SK-N-SH (cell line): Measurements from ENCODE around the gene STRADB. TPM values are rescaled to one million over a fixed set of nuclear protein-coding genes. Genes with fewer than 3 reads are reported as not detected.

Experiments
- CTCF ChIA-PET: fragments of 300-600, 350-600 bp; formaldehyde crosslinking; extraction: SDS; loops from one replicate; lab custom pipeline; 2021; lab: Yijun Ruan, JAX
- POLR2A ChIA-PET: fragments of 350-600 bp; sonication (Branson Sonifier 250); formaldehyde crosslinking; extraction: SDS; loops from one replicate; lab custom pipeline; 2020; ENCODE audit warnings: antibody characterized with exemption, inconsistent platforms; lab: Yijun Ruan, JAX
- DNase-seq: peaks from one replicate; pipeline ENCODE4 v3.0.0; 2012
- H2AFZ ChIP-seq: fragments of 200-600 bp; sonication (generic); 2 replicates; pipeline ENCODE4 v1.8.1; 2016; ENCODE audit warnings: antibody characterized with exemption, mild to moderate bottlenecking, low read depth
- H3F3A ChIP-seq: fragments of 200-600 bp; sonication (generic); replicated peaks from 2 replicates; pipeline ENCODE3; 2016; ENCODE audit warnings: antibody characterized with exemption, mild to moderate bottlenecking; ENCODE audit not compliant: insufficient read depth
- H3K27ac ChIP-seq, 2 experiments: fragments of 200-500 bp in 1 of 2; fragments of 200-600 bp in 1 of 2; sonication (Bioruptor generic) in 1 of 2; sonication (generic), shearing (Covaris generic) in 1 of 2; 2 replicates each; pipeline versions ENCODE4 v1.5.1 to v1.6.1; 2014 to 2016; ENCODE audit warnings: low read depth in 2 of 2, inconsistent platforms in 1 of 2, low read length in 1 of 2, mild to moderate bottlenecking in 1 of 2, mixed read lengths in 1 of 2
- H3K27me3 ChIP-seq: fragments of 200-600 bp; sonication (generic), shearing (Covaris generic); 2 replicates; pipeline ENCODE4 v1.6.1; 2016; ENCODE audit warnings: mixed run types; ENCODE audit not compliant: insufficient read depth
- H3K36me3 ChIP-seq, 2 experiments: fragments of 200-500 bp in 1 of 2; fragments of 200-600 bp in 1 of 2; sonication (Bioruptor generic) in 1 of 2; sonication (generic) in 1 of 2; replicated peaks in 1 of 2; 2 replicates each; pipeline versions ENCODE3 to v1.5.1; 2014 to 2016; ENCODE audit warnings: low read length in 1 of 2, mild to moderate bottlenecking in 1 of 2; ENCODE audit not compliant: insufficient read depth in 2 of 2, control insufficient read depth in 1 of 2
- H3K4me1 ChIP-seq, 2 experiments: fragments of 200-500 bp in 1 of 2; fragments of 200-600 bp in 1 of 2; sonication (Bioruptor generic) in 1 of 2; sonication (generic), shearing (Covaris generic) in 1 of 2; 2 replicates each; pipeline versions ENCODE4 v1.5.1 to v1.6.1; 2014 to 2016; ENCODE audit warnings: low read depth in 1 of 2, low read length in 1 of 2, mixed run types in 1 of 2; ENCODE audit not compliant: insufficient read depth in 2 of 2, control insufficient read depth in 1 of 2
- H3K4me2 ChIP-seq: fragments of 200-600 bp; sonication (generic), shearing (Covaris generic); 2 replicates; pipeline ENCODE4 v1.6.1; 2017; ENCODE audit warnings: mixed run types
- H3K4me3 ChIP-seq, 2 experiments: fragments of 200-500 bp in 1 of 2; fragments of 200-600 bp in 1 of 2; sonication (Bioruptor generic) in 1 of 2; sonication (generic), shearing (Covaris generic) in 1 of 2; 2 replicates each; pipeline versions ENCODE4 v1.5.1 to v1.8.1; 2014 to 2016; ENCODE audit warnings: low read depth in 2 of 2, inconsistent platforms in 1 of 2, low read length in 1 of 2, mild to moderate bottlenecking in 1 of 2, mixed read lengths in 1 of 2, moderate library complexity in 1 of 2
- H3K79me2 ChIP-seq: fragments of 200-600 bp; sonication (generic); 2 replicates; pipeline ENCODE4 v1.8.1; 2017; ENCODE audit warnings: mild to moderate bottlenecking; ENCODE audit not compliant: insufficient read depth
- H3K9ac ChIP-seq: fragments of 200-600 bp; sonication (generic); 2 replicates; pipeline ENCODE4 v1.6.1; 2017; ENCODE audit warnings: mixed run types
- H3K9me2 ChIP-seq: fragments of 200-600 bp; sonication (generic); 2 replicates; pipeline ENCODE4 v1.6.1; 2017; ENCODE audit warnings: mixed run types
- H3K9me3 ChIP-seq: fragments of 200-600 bp; sonication (generic); 2 replicates; pipeline ENCODE4 v1.6.1; 2017; ENCODE audit warnings: mixed run types, mild to moderate bottlenecking, moderate library complexity
- H4K20me1 ChIP-seq: fragments of 200-600 bp; sonication (generic); 2 replicates; pipeline ENCODE4 v1.6.1; 2017; ENCODE audit warnings: mild to moderate bottlenecking, mixed run types; ENCODE audit not compliant: insufficient read depth
- NFIC ChIP-seq: IDR thresholded peaks from 2 replicates; pipeline ENCODE4 v1.4.0; 2012; ENCODE audit warnings: borderline replicate concordance
- RFX5 ChIP-seq: IDR thresholded peaks from 2 replicates; pipeline ENCODE4 v1.6.1; 2012; ENCODE audit warnings: mild to moderate bottlenecking, improper control_type of control experiment, low read length
- SIN3A ChIP-seq: IDR thresholded peaks from 2 replicates; pipeline ENCODE4 v1.6.1; 2012; ENCODE audit warnings: low read depth, mild to moderate bottlenecking, low read length, moderate library complexity, borderline replicate concordance
- YY1 ChIP-seq: IDR thresholded peaks from 2 replicates; pipeline ENCODE4 v1.4.0; 2012; ENCODE audit warnings: low read depth, mild to moderate bottlenecking
- WGBS: methylation state at CpG from one replicate; pipeline ENCODE4 v1.1.6; 2017; ENCODE audit warnings: low lambda C conversion rate; 5-methylcytosine and 5-hydroxymethylcytosine counted together
- polyA plus RNA-seq, 3 experiments: library from polyadenylated mRNA; depleted of rRNA; stranded (reverse); fragments of >200 nt; gene quantifications; 2 replicates each; pipeline ENCODE4 v1.2.3, GENCODE V29; 2012
- small RNA-seq, 7 experiments: library from RNA; depleted of rRNA; stranded (forward); fragments of <200 nt; gene quantifications; one replicate each; pipeline ENCODE3, GENCODE V24; 2012
- TF ChIP-seq, protein P1 (sequence below): fragments of 150-350 bp; IDR thresholded peaks from 2 replicates; pipeline ENCODE4 v1.6.1; 2017; ENCODE audit warnings: antibody characterized with exemption, low read length, low read depth, borderline replicate concordance
- TF ChIP-seq, protein P2 (sequence below): IDR thresholded peaks from 2 replicates; pipeline ENCODE4 v1.6.1; 2012; ENCODE audit warnings: mild to moderate bottlenecking, low read depth, low read length, moderate library complexity
- TF ChIP-seq, protein P3 (sequence below): IDR thresholded peaks from 2 replicates; pipeline ENCODE4 v1.4.0; 2012; ENCODE audit warnings: low read depth, borderline replicate concordance
- TF ChIP-seq, protein P4 (sequence below): IDR thresholded peaks from 2 replicates; pipeline ENCODE4 v1.4.0; 2012; ENCODE audit warnings: low read depth
- TF ChIP-seq, protein P5 (sequence below): IDR thresholded peaks from 2 replicates; pipeline ENCODE4 v1.4.0; 2012; ENCODE audit warnings: low read depth, borderline replicate concordance

STRADB gene
- polyA plus RNA-seq, 1 of the 3 experiments (the other 2 are of a cell fraction) = 27.0 TPM

DNA sequence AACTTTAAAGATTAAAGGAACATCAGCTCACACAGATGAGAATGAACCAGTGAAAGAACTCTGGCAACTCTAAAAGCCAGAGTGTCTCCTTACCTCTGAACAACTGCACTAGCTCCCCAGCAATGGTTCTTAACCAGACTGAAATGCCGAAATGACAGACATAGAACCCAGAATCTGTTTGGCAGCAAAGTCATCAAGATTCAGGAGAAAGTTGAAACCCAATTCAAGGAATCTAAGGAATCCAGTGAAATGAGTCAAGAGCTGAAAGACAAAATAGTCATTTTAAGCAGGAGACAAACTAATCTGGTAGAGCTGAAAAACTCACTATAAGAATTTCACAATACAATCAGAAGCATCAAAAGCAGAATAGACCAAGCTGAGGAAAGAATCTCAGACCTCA lies 72.0 kb downstream of the STRADB start:
- Histone ChIP-seq H4K20me1 (no peaks in the 10 kb centered on the region), H2AFZ (no peak overlapping the region), H3K4me1 (no peaks in the 10 kb centered on the region), H3K9me2 (no peaks in the 10 kb centered on the region), H3K4me3 (no peak overlapping the region), H3K27me3 (no peaks in the 10 kb centered on the region), H3K9ac (no peak overlapping the region), H3K79me2 (no peaks in the 10 kb centered on the region), H3K4me2 (no peak overlapping the region), H3K27ac (no peak overlapping the region), H3K36me3 (no peaks in the 10 kb centered on the region), H3K9me3 (peaks cover 17% of the 10 kb centered on the region; the same call in 1 of the 2 replicates), H3F3A (no peaks in the 10 kb centered on the region)
- POLR2A ChIA-PET = no interaction called here
- CTCF ChIA-PET = no interaction called here
- WGBS = 36% methylated on average over 1 of the region's 1 CpG
- TF ChIP-seq, protein P1, sequence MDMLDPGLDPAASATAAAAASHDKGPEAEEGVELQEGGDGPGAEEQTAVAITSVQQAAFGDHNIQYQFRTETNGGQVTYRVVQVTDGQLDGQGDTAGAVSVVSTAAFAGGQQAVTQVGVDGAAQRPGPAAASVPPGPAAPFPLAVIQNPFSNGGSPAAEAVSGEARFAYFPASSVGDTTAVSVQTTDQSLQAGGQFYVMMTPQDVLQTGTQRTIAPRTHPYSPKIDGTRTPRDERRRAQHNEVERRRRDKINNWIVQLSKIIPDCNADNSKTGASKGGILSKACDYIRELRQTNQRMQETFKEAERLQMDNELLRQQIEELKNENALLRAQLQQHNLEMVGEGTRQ = no peak
- TF ChIP-seq NFIC (no peak), RFX5 (no peak), SIN3A (no peak), YY1 (no peak)
- TF ChIP-seq, protein P2, sequence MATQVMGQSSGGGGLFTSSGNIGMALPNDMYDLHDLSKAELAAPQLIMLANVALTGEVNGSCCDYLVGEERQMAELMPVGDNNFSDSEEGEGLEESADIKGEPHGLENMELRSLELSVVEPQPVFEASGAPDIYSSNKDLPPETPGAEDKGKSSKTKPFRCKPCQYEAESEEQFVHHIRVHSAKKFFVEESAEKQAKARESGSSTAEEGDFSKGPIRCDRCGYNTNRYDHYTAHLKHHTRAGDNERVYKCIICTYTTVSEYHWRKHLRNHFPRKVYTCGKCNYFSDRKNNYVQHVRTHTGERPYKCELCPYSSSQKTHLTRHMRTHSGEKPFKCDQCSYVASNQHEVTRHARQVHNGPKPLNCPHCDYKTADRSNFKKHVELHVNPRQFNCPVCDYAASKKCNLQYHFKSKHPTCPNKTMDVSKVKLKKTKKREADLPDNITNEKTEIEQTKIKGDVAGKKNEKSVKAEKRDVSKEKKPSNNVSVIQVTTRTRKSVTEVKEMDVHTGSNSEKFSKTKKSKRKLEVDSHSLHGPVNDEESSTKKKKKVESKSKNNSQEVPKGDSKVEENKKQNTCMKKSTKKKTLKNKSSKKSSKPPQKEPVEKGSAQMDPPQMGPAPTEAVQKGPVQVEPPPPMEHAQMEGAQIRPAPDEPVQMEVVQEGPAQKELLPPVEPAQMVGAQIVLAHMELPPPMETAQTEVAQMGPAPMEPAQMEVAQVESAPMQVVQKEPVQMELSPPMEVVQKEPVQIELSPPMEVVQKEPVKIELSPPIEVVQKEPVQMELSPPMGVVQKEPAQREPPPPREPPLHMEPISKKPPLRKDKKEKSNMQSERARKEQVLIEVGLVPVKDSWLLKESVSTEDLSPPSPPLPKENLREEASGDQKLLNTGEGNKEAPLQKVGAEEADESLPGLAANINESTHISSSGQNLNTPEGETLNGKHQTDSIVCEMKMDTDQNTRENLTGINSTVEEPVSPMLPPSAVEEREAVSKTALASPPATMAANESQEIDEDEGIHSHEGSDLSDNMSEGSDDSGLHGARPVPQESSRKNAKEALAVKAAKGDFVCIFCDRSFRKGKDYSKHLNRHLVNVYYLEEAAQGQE = no peak
- TF ChIP-seq, protein P3, sequence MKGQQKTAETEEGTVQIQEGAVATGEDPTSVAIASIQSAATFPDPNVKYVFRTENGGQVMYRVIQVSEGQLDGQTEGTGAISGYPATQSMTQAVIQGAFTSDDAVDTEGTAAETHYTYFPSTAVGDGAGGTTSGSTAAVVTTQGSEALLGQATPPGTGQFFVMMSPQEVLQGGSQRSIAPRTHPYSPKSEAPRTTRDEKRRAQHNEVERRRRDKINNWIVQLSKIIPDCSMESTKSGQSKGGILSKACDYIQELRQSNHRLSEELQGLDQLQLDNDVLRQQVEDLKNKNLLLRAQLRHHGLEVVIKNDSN = no peak
- TF ChIP-seq, protein P4, sequence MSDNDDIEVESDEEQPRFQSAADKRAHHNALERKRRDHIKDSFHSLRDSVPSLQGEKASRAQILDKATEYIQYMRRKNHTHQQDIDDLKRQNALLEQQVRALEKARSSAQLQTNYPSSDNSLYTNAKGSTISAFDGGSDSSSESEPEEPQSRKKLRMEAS = no peak
- TF ChIP-seq, protein P5, sequence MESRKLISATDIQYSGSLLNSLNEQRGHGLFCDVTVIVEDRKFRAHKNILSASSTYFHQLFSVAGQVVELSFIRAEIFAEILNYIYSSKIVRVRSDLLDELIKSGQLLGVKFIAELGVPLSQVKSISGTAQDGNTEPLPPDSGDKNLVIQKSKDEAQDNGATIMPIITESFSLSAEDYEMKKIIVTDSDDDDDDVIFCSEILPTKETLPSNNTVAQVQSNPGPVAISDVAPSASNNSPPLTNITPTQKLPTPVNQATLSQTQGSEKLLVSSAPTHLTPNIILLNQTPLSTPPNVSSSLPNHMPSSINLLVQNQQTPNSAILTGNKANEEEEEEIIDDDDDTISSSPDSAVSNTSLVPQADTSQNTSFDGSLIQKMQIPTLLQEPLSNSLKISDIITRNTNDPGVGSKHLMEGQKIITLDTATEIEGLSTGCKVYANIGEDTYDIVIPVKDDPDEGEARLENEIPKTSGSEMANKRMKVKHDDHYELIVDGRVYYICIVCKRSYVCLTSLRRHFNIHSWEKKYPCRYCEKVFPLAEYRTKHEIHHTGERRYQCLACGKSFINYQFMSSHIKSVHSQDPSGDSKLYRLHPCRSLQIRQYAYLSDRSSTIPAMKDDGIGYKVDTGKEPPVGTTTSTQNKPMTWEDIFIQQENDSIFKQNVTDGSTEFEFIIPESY = no peak
- no peak for DNase-seq

Small RNAs within 50 kb of the gene (small RNA-seq; reads per million reads assigned to genes)
- gene RF00019 = 0 reads per million in 7 experiments

Other genes starting within 250 kb of the STRADB start
- gene CASP8, start 191.2 kb upstream of the STRADB start, polyA plus RNA-seq (2012; rRNA removed) = 13.1 and 15.6 TPM in 2 replicates
- gene FLACC1, start 94.4 kb upstream of the STRADB start, polyA plus RNA-seq (2012; rRNA removed) = 0.35 and 0.44 TPM in 2 replicates
- 10.4 and 14.6 TPM in 2 replicates for gene TRAK2, start 282 bp upstream of the STRADB start, polyA plus RNA-seq (2012; rRNA removed)
- 67.2 and 90.2 TPM in 2 replicates for gene TMEM237, start 191.8 kb downstream of the STRADB start, polyA plus RNA-seq (2012; rRNA removed)
- gene MPP4, start 246.9 kb downstream of the STRADB start, polyA plus RNA-seq (2012; rRNA removed) = 24.4 and 40.7 TPM in 2 replicates